H1 (cell line): Measurements from ENCODE around the gene ARNT2. TPM values are rescaled to one million over a fixed set of nuclear protein-coding genes. Genes with fewer than 3 reads are reported as not detected.

Source experiments
- CTCF ChIA-PET: fragments of 300-600 bp; sonication (Branson Sonifier 250); formaldehyde crosslinking; loops from one replicate; lab custom pipeline; 2021; ENCODE audit not compliant: partially characterized antibody; lab: Charles Lee
- POLR2A ChIA-PET: fragments of 300-600 bp; sonication (Branson Sonifier 250); formaldehyde crosslinking; loops from one replicate; lab custom pipeline; 2021; ENCODE audit warnings: inconsistent platforms; ENCODE audit not compliant: partially characterized antibody; lab: Charles Lee
- DNase-seq, 2 experiments: peaks; one replicate each; pipeline versions ENCODE4 v3.0.0 to v3.0.0-alpha.2; 2010 to 2022; ENCODE audit warnings: low spot score in 2 of 2, low read depth in 1 of 2, mixed read lengths in 1 of 2
- FAIRE-seq: peaks from 2 replicates; lab custom pipeline; 2011; peaks lifted over from hg19 to GRCh38; lab: Jason Lieb, UNC
- H2AFZ ChIP-seq: 2 replicates; pipeline ENCODE4 v1.8.1; 2012; ENCODE audit warnings: low read length, inconsistent platforms
- H2AK5ac ChIP-seq: 2 replicates; pipeline ENCODE4 v1.6.1; 2013; ENCODE audit warnings: low read depth, low read length
- H2BK120ac ChIP-seq: replicated peaks from 2 replicates; pipeline ENCODE3; 2013; ENCODE audit warnings: low read depth, low read length, inconsistent platforms
- H2BK12ac ChIP-seq: 2 replicates; pipeline ENCODE4 v1.6.1; 2013; ENCODE audit warnings: low read depth, low read length
- H2BK15ac ChIP-seq: 2 replicates; pipeline ENCODE4 v1.6.1; 2013; ENCODE audit warnings: low read length
- H2BK20ac ChIP-seq: 2 replicates; pipeline ENCODE4 v1.6.1; 2013; ENCODE audit warnings: low read length
- H2BK5ac ChIP-seq: 2 replicates; pipeline ENCODE4 v1.6.1; 2013; ENCODE audit warnings: low read depth, low read length
- H3K14ac ChIP-seq: 2 replicates; pipeline ENCODE4 v1.6.1; 2013; ENCODE audit warnings: inconsistent platforms; ENCODE audit not compliant: insufficient read length
- H3K18ac ChIP-seq: 2 replicates; pipeline ENCODE4 v1.6.1; 2013; ENCODE audit warnings: low read length; ENCODE audit errors: extremely low read depth
- H3K23ac ChIP-seq: 2 replicates; pipeline ENCODE4 v1.6.1; 2013; ENCODE audit warnings: inconsistent platforms; ENCODE audit not compliant: insufficient read length
- H3K23me2 ChIP-seq: 2 replicates; pipeline ENCODE4 v1.6.1; 2013; ENCODE audit warnings: low read depth, low read length
- H3K27ac ChIP-seq: 2 replicates; pipeline ENCODE4 v1.6.1; 2011; ENCODE audit warnings: low read depth, low read length, inconsistent platforms
- H3K27me3 ChIP-seq, 4 experiments: replicated peaks in 1 of 4; 1 replicate in 1 of 4; 2 replicates in 3 of 4; pipeline versions ENCODE4 v1.6.1 to v1.8.1; 2011 to 2013; ENCODE audit warnings: low read length in 3 of 4, mild to moderate bottlenecking in 3 of 4, inconsistent platforms in 2 of 4, mixed read lengths in 2 of 4, moderate library complexity in 1 of 4; ENCODE audit not compliant: control insufficient read depth in 3 of 4, insufficient read depth in 3 of 4; ENCODE audit errors: extremely low read depth in 1 of 4
- H3K36me3 ChIP-seq, 4 experiments: 2 replicates each; pipeline versions ENCODE4 v1.6.1 to v1.8.1; 2011 to 2013; ENCODE audit warnings: mild to moderate bottlenecking in 4 of 4, low read length in 3 of 4, moderate library complexity in 2 of 4, control low read depth in 1 of 4, inconsistent platforms in 1 of 4; ENCODE audit not compliant: insufficient read depth in 4 of 4, control insufficient read depth in 2 of 4
- H3K4ac ChIP-seq: replicated peaks from 2 replicates; pipeline ENCODE3; 2013; ENCODE audit warnings: low read length, low read depth, mixed read lengths, inconsistent platforms; ENCODE audit not compliant: insufficient read length
- H3K4me1 ChIP-seq, 4 experiments: replicated peaks in 1 of 4; 1 replicate in 1 of 4; 2 replicates in 3 of 4; pipeline versions ENCODE4 v1.6.1 to v1.8.1; 2011 to 2013; ENCODE audit warnings: low read length in 3 of 4, inconsistent platforms in 2 of 4, mixed read lengths in 1 of 4; ENCODE audit not compliant: insufficient read depth in 4 of 4, control insufficient read depth in 3 of 4
- H3K4me2 ChIP-seq, 2 experiments: 2 replicates each; pipeline versions ENCODE4 v1.6.1 to v1.8.1; 2011 to 2013; ENCODE audit warnings: low read depth in 2 of 2, low read length in 2 of 2, control low read depth in 1 of 2, inconsistent platforms in 1 of 2, mild to moderate bottlenecking in 1 of 2; ENCODE audit not compliant: insufficient read depth in 1 of 2
- H3K4me3 ChIP-seq, 4 experiments: fragments of 200-600, 300-600 bp in 1 of 4; sonication (generic), shearing (Covaris generic), sonication (Bioruptor Twin) in 1 of 4; 2 replicates each; pipeline versions ENCODE4 v1.5.1 to v1.8.1; 2011 to 2016; ENCODE audit warnings: low read length in 4 of 4, low read depth in 3 of 4, control low read depth in 2 of 4, inconsistent platforms in 2 of 4, mild to moderate bottlenecking in 2 of 4, mixed read lengths in 1 of 4, moderate library complexity in 1 of 4; ENCODE audit not compliant: insufficient read depth in 2 of 4; ENCODE audit errors: extremely low read depth in 1 of 4
- H3K56ac ChIP-seq: replicated peaks from 2 replicates; pipeline ENCODE3; 2013; ENCODE audit warnings: low read depth, mild to moderate bottlenecking, mixed read lengths, low read length, inconsistent platforms; ENCODE audit not compliant: insufficient read length
- H3K79me1 ChIP-seq: 2 replicates; pipeline ENCODE4 v1.6.1; 2013; ENCODE audit warnings: low read depth, low read length, control low read depth
- H3K79me2 ChIP-seq, 2 experiments: 2 replicates each; pipeline versions ENCODE4 v1.6.1 to v1.8.1; 2012 to 2013; ENCODE audit warnings: low read length in 2 of 2, mild to moderate bottlenecking in 2 of 2, inconsistent platforms in 1 of 2; ENCODE audit not compliant: insufficient read depth in 2 of 2, control insufficient read depth in 1 of 2
- H3K9ac ChIP-seq, 4 experiments: replicated peaks in 1 of 4; 1 replicate in 1 of 4; 2 replicates in 3 of 4; pipeline versions ENCODE4 v1.6.1 to v1.8.1; 2011 to 2013; ENCODE audit warnings: low read depth in 3 of 4, low read length in 3 of 4, control low read depth in 2 of 4, mild to moderate bottlenecking in 2 of 4, moderate library complexity in 2 of 4, inconsistent platforms in 1 of 4; ENCODE audit errors: extremely low read depth in 1 of 4
- H3K9me3 ChIP-seq, 2 experiments: 2 replicates each; pipeline versions ENCODE4 v1.6.1 to v1.8.1; 2012 to 2013; ENCODE audit warnings: mild to moderate bottlenecking in 2 of 2, moderate library complexity in 2 of 2, control low read depth in 1 of 2, inconsistent platforms in 1 of 2, low read depth in 1 of 2, low read length in 1 of 2, mixed read lengths in 1 of 2; ENCODE audit not compliant: insufficient read depth in 2 of 2
- H4K20me1 ChIP-seq, 2 experiments: replicated peaks in 1 of 2; 2 replicates each; pipeline versions ENCODE3 to v1.8.1; 2011 to 2013; ENCODE audit warnings: inconsistent platforms in 2 of 2, low read length in 2 of 2, mild to moderate bottlenecking in 1 of 2; ENCODE audit not compliant: insufficient read depth in 2 of 2, control insufficient read depth in 1 of 2
- H4K5ac ChIP-seq: 2 replicates; pipeline ENCODE4 v1.6.1; 2013; ENCODE audit warnings: low read length, low read depth, mixed read lengths, inconsistent platforms; ENCODE audit not compliant: insufficient read length
- H4K8ac ChIP-seq: 2 replicates; pipeline ENCODE4 v1.8.0; 2013; ENCODE audit warnings: mild to moderate bottlenecking, moderate library complexity, low read length, inconsistent platforms; ENCODE audit not compliant: insufficient read depth; ENCODE audit errors: extremely low read depth
- H4K91ac ChIP-seq: replicated peaks from 2 replicates; pipeline ENCODE3; 2013; ENCODE audit warnings: low read length, mixed read lengths, inconsistent platforms; ENCODE audit not compliant: insufficient read length
- FOSL1 ChIP-seq: IDR thresholded peaks from 2 replicates; pipeline ENCODE4 v1.6.1; 2011; ENCODE audit warnings: mild to moderate bottlenecking, low read depth, low read length, moderate library complexity; ENCODE audit not compliant: insufficient read depth
- JUN ChIP-seq: IDR thresholded peaks from 2 replicates; pipeline ENCODE4 v1.6.1; 2011; ENCODE audit warnings: low read depth, mild to moderate bottlenecking, improper control_type of control experiment, low read length
- WGBS, 2 experiments: shearing (Covaris generic) in 1 of 2; methylation state at CpG; one replicate each; pipeline versions ENCODE4 v1.1.6 to v1.1.7; 2013 to 2015; ENCODE audit warnings: low lambda C conversion rate in 2 of 2, mixed read lengths in 2 of 2, inconsistent platforms in 1 of 2, low coverage in 1 of 2, missing lambda C conversion rate in 1 of 2; ENCODE audit not compliant: insufficient replicate concordance in 2 of 2, insufficient coverage in 1 of 2, insufficient read length in 1 of 2; ENCODE audit errors: extremely low coverage in 1 of 2, missing lambda C conversion rate in 1 of 2; 5-methylcytosine and 5-hydroxymethylcytosine counted together
- polyA plus RNA-seq, 7 experiments: library from polyadenylated mRNA; depleted of rRNA in 3 of 7; stranded (reverse) in 5 of 7; unstranded in 2 of 7; fragments of >200 nt in 5 of 7; fragments of 200-250 nt in 2 of 7; gene quantifications; 1 replicate in 5 of 7; 2 replicates in 1 of 7; 4 replicates in 1 of 7; pipeline versions ENCODE4 v1.2.1 to v1.2.3, GENCODE V29; 2011 to 2013; ENCODE audit warnings: missing spikeins in 2 of 7, mixed read lengths in 2 of 7
- total RNA-seq: library from RNA; stranded (reverse); fragmentation: NEBNext Ultra II Directional; extraction: Animal tissue kit (Norgen Biotek cat#: 25700); gene quantifications from 2 replicates; pipeline ENCODE4 v1.2.1, GENCODE V29; 2021

ARNT2 gene
- total and polyA plus RNA-seq, 2 of the 8 experiments (the other 6 are each of a cell fraction or from before 2014, with no cell fraction given), result 9.5 to 14.6 TPM

GRCh38 chr15:80557441-80558234 lies 153.5 kb downstream of the ARNT2 start:
- no peak overlapping the region for H2BK12ac ChIP-seq
- H3K79me2 ChIP-seq, result no peaks in the 10 kb centered on the region
- H3K27me3 ChIP-seq, result no peaks in the 10 kb centered on the region
- TF ChIP-seq FOSL1, result no peak
- no peak for TF ChIP-seq JUN
- H3K79me1 ChIP-seq, result no peaks in the 10 kb centered on the region
- ChIA-PET POLR2A (no interaction called here), CTCF (interaction anchor here (0.7 to 2.0 kb wide), 3 partner anchors 9 to 219 kb away, joined by 3 to 6 read pairs (median 4); no protein-coding TSS in a partner anchor)
- H2BK5ac ChIP-seq, result no peak overlapping the region
- H3K9me3 ChIP-seq, result no peaks in the 10 kb centered on the region
- peaks cover 0 to 2% (median 0%) of the 10 kb centered on the region in 4 experiments; a peak in 1 of 8 replicates for H3K36me3 ChIP-seq
- no peaks in the 10 kb centered on the region; the same call in 1 of the 2 replicates for H3K23me2 ChIP-seq
- H3K9ac ChIP-seq, result no peak overlapping the region
- no peak overlapping the region for H3K27ac ChIP-seq
- H3K4ac ChIP-seq, result no peak overlapping the region
- H3K4me1 ChIP-seq, result no peaks in the 10 kb centered on the region
- DNase-seq, result peak in 1 of 2 experiments; percentile 11
- H2BK20ac ChIP-seq, result no peak overlapping the region
- no peak overlapping the region for H3K4me3 ChIP-seq
- H2BK120ac ChIP-seq, result no peak overlapping the region
- no peak overlapping the region for H4K91ac ChIP-seq
- no peak overlapping the region for H4K8ac ChIP-seq
- no peak overlapping the region for H3K56ac ChIP-seq
- H3K4me2 ChIP-seq, result no peak overlapping the region
- no peak for FAIRE-seq
- H2AFZ ChIP-seq, result no peak overlapping the region
- H3K23ac ChIP-seq, result no peak overlapping the region
- H2BK15ac ChIP-seq, result no peak overlapping the region
- H3K18ac ChIP-seq, result no peak overlapping the region
- 93% methylated on average over 5 of the region's 5 CpGs; no CpG with 5 or more reads in 1 of the 2 experiments for WGBS, 2 experiments
- no peak overlapping the region for H4K5ac ChIP-seq
- no peak overlapping the region for H2AK5ac ChIP-seq
- no peak overlapping the region for H3K14ac ChIP-seq
- H4K20me1 ChIP-seq, result no peaks in the 10 kb centered on the region
